GF-D8 (cell line): ENCODE results near the gene NCBP3.
"Not testable (repeated sequence)": the region's sequence is repeated elsewhere in the genome, so short reads cannot be mapped to it uniquely, and the experiment has no call there.

Experiments
- DNase-seq: peaks from one replicate; lab custom pipeline; 2025; lab: John Stamatoyannopoulos, UW

The NCBP3 gene

GRCh38 chr17:3880983-3881382 is 34.9 kb upstream of the NCBP3 start:
- no peak for DNase-seq

GRCh38 chr17:3879591-3880417 is 33.8 kb upstream of the NCBP3 start:
- no peak for DNase-seq

DNA sequence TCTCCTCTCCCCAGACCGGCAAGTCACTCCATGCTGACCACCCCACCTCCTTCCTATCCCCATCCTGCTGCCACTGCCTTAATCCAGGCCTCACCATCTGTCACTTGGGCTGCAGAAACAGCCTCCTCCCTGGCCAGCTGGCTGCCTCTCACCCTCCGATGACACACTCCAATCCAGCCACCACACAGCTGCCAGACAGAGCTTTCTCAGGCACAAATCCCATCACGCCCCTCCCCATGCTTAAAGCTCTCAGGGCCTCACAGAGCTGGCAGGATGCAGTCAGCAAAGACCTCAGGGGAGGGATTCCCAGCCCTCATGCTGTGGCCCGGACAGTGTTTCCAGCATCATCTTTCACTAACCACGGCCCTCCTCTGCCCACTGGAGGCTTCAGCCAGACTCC is 33.1 kb upstream of the NCBP3 start:
- DNase-seq: no peak

GRCh38 chr17:3877220-3877619 is 31.2 kb upstream of the NCBP3 start:
- no peak for DNase-seq

- no peak for DNase-seq
These were observed 29.3 kb upstream of the NCBP3 start for GRCh38 chr17:3875317-3875716.

DNA sequence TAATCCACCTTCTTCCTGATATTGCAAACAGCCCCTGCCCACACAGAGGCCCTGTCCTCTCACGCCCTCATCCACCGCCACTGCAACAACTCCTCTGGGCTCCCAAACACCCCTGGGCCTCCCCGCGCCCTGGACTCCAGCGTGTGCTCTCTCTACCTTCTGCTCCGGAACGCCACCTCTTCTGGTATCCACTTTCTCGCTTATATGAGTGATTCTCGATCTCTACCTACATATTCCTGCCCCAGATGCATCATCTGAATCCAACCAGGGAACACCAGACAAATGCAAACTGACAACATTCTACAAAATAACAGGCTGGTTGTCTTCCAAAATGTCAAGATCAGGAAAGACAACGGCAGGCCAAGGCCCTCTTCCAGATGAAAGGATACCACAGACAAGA is 27.8 kb upstream of the NCBP3 start:
- DNase-seq: no peak

GRCh38 chr17:3870871-3871306 is 24.8 kb upstream of the NCBP3 start:
- no peak for DNase-seq

- no peak for DNase-seq
These were observed 21.6 kb upstream of the NCBP3 start for GRCh38 chr17:3867606-3868005.

DNA sequence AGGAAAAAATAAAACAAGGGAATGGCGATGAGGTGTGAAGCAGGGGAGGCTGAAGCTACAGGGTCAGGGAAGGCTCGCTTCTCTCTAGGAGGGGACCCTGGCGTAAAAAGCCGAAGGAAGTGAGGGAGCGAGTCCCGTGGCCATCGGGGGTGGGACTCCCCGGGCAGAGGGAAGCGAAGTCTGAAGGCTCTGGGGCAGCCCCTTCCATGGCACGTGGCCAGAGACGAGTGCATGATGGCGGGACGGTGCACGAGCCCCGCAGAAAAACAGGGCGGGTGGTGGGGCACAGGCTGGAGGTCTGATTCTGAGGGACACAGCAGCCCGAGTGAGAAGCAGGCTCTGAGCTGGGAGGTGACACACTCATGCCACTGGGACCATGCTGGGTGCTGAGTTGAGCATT is 21.1 kb upstream of the NCBP3 start:
- no peak for DNase-seq

DNA sequence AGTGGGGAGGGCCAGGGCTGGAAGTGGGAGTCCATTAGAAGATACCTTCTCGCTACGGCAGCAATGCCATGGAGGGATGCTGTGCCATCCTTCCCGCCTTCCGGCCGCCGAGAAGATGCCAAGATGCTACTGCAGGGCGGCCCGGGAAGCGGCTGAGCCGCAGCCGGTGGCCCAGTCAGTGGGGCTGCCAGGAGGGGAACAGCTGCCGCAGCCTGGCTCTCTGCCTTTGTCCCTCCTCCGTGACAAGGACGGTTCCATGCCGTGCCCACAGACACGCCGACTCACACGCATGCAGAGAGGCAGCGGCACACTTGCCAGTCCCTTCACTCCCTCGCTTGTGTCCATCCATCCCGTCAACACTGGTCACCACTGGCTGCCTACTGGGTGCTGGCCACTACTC is 20.2 kb upstream of the NCBP3 start:
- DNase-seq: no peak

- no peak for DNase-seq
These were observed 19.1 kb upstream of the NCBP3 start for GRCh38 chr17:3865176-3865575.

DNA sequence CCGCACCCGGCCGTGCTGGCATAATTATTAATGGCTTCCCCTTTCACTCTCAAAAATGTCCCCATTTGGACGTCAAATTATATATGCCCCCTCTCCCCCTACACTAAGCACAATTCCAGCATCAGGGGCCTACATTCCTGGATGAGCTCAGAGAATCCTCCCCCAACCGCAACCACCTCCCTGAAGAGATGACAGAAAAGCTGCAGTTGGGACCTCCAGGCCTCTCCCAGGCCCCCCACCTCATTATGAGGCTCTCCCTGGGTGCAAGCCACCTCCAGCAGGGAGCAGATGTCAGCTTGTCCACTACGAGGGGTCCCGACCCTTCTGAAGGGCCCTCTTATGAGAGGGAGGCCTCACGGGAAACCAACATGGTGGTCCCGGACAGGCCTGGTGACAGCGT is 18.5 kb upstream of the NCBP3 start:
- no peak for DNase-seq

DNA sequence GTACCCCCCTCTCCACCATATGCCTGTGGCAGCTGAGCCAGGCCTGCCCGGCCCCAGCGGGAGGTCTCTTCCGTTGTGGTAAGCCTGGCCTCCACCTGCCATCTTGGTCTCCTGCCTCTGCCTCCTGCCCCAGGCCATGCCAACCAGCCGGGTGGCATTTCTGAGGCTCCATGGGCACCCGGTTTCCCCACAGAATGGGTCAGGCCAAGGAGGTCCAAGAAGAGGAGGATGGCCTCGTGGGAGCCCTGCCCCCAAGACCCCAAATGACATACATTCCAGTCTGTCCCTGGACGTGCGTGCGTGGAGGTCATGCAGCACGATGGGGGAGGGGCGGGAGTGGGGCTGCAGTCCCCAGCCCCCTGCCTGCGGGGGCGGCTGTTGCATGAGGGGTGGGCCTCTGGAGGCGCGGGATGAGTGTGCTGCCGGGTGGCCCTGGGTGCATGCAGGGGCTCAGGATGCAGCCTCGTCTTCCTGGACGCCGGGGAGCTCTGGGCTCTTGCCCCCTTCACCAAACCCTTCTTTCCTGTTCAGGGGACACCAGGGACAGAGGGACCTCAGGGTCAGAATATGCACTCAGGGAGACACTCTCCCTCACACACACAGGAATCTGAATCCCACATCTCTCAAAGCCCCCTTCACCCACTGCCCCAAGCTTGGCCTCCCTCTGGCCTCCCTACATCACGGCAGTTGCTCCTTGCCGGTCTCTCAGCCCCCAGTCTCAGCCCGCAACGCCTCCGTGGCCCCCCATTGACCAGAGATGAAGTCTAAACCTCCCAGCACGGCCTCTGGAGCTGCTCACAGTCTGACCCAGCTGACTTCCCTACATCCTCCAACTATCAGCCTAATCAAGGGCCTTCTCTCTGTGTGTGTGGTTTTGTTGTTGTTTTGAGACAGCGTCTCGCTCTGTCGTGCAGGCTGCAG is 16.0 kb upstream of the NCBP3 start:
- DNase-seq: no peak

GRCh38 chr17:3860939-3861700 is 15.1 kb upstream of the NCBP3 start:
- no peak for DNase-seq

DNA sequence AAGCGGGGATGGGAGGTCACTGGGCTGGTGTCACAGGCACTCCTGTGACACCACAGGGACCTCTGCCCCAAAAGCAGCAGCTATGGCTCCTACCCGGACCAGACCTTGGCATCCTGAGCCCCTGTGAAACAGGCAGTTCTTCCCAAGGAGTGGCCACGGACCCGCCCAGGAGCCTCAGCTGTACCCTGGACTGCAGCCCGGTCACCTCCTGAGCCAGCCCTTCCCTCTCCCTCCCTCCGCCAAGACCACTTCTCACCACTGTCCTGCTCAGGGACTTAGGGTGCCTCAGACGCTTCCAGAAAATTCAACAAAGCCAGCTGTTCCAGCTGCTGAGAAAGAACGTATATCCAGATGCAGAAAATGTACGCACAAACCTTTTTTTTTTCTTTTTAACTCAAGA is 13.9 kb upstream of the NCBP3 start:
- DNase-seq: no peak

DNA sequence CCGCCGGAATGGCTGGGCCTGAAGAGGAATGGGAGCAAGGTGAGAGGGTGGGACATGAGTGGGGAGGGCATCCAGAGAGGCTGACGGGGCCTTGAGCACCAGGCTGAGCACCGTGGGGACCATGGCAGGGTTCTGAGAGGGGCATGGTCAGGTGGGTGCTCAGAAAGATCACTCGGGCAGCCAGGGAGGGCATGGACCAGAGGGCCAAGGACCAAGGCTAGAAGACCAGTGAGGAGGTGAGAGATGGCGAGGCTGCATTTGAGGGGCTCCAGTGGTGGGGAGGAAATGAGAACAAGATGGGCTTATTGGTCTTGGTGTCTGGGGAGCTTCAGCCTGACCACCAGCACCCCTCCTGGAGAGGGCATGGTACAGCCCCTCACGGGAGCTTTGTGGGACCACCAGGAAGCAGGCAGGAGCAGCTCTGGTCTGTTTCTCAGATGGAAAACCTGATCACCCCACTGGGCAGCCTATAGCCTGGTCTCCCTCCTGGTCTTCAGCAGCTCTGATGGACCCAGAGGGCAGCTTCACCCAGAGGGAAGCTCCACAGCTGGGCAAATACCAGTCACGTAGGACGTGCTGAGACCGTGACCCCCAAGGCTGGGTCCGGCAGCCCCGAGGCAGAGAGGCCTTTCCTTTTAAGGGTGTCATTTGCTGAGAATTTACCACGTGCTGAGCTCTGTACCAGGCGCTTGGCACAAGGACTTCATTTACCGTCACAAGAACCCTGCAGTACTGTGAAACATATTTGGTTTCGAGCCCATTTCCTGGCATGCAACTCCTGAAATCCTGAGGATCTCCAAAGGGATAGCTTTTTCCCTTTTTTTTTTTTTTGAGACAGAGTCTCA is 11.4 kb upstream of the NCBP3 start:
- no peak for DNase-seq

DNA sequence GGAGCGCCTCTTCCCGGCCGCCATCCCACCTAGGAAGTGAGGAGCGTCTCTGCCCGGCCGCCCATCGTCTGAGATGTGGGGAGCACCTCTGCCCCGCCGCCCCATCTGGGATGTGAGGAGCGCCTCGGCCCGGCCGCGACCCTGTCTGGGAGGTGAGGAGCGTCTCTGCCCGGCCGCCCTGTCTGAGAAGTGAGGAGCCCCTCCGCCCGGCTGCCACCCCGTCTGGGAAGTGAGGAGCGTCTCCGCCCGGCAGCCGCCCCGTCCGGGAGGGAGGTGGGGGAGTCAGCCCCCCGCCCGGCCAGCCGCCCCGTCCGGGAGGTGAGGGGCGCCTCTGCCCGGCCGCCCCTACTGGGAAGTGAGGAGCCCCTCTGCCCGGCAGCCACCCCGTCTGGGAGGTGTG is 8.2 kb upstream of the NCBP3 start:
- DNase-seq: not testable (repeated sequence)

- DNase-seq: no peak
These were observed 6.5 kb upstream of the NCBP3 start for GRCh38 chr17:3852561-3852960.

GRCh38 chr17:3851461-3852100 is 5.5 kb upstream of the NCBP3 start:
- no peak for DNase-seq

DNA sequence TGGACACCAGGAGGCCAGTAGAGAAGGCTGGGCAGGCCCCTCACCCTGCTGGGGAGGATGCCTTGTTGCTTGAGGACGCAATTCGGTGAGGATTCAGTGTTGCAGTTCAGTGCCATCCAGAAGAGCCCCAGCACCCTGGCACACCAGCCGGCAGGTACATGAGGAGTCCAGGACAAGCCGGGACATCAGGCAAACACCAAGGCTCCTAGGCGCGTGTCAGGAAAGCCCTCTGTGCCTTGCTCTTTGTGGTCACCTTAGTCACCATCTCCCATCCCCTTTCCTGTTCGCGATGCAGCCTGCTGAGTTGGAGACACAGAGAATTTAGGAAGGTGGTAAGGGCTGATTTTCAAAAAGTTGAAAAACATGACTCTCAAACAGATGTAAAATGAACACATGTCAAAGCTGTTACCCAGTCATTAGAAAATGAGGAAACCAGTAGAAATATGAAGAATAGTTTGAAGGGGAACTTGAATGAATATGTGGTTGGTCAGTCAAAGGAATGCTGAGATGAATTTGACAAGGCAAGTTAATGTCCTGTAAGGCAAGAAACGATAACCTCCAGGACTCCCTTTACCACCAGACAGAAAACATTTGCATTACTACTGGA is 2.3 kb upstream of the NCBP3 start:
- no peak for DNase-seq
